Suprapubic skin (tissue), 4 donors: Measurements from ENCODE around the gene OR1K1.

Experiments
- EP300 ChIP-seq: sonication (generic); formaldehyde crosslinking; IDR thresholded peaks from one replicate; pipeline ENCODE4 v1.6.1; 2017; ENCODE audit warnings: antibody characterized with exemption
- POLR2A ChIP-seq, 2 donors: fragments of 450-650 bp; IDR thresholded peaks; one replicate each; pipeline ENCODE4 v1.6.1; 2017; ENCODE audit warnings: antibody characterized with exemption in 2 of 2, mild to moderate bottlenecking in 2 of 2, moderate library complexity in 2 of 2
- POLR2AphosphoS5 ChIP-seq, 3 donors: sonication (generic); formaldehyde crosslinking; IDR thresholded peaks; one replicate each; pipeline ENCODE4 v1.6.1; 2017; ENCODE audit warnings: antibody characterized with exemption in 3 of 3
- TF ChIP-seq, protein P1 (sequence below), 2 donors: fragments of 200-600 bp in 1 of 2; fragments of 450-650 bp in 1 of 2; sonication (generic) in 1 of 2; IDR thresholded peaks; one replicate each; pipeline ENCODE4 v1.5.1; 2016 to 2019; ENCODE audit warnings: antibody characterized with exemption in 2 of 2, mild to moderate bottlenecking in 1 of 2, moderate library complexity in 1 of 2

DNA sequence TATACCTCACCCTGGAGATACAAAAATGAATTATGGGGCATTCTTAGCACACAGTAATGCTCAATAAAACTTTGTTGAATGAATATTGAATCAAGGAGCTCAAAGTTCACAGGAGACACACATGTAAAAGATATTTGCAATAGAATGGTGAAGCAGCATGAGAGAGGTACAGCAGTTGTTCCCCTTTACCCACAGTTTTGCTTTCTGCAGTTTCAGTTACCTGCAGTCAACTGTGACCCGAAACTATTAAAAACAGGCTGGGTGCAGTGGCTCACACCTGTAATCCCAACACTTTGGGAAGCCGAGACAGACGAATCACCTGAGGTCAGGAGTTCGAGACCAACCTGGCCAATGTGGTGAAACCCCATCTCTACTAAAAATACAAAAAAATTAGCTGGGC lies 13.6 kb upstream of the OR1K1 start:
- TF ChIP-seq, protein P1, sequence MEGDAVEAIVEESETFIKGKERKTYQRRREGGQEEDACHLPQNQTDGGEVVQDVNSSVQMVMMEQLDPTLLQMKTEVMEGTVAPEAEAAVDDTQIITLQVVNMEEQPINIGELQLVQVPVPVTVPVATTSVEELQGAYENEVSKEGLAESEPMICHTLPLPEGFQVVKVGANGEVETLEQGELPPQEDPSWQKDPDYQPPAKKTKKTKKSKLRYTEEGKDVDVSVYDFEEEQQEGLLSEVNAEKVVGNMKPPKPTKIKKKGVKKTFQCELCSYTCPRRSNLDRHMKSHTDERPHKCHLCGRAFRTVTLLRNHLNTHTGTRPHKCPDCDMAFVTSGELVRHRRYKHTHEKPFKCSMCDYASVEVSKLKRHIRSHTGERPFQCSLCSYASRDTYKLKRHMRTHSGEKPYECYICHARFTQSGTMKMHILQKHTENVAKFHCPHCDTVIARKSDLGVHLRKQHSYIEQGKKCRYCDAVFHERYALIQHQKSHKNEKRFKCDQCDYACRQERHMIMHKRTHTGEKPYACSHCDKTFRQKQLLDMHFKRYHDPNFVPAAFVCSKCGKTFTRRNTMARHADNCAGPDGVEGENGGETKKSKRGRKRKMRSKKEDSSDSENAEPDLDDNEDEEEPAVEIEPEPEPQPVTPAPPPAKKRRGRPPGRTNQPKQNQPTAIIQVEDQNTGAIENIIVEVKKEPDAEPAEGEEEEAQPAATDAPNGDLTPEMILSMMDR (IDR thresholded peaks at IDR 0.05): no peak
- TF ChIP-seq POLR2A (IDR thresholded peaks at IDR 0.05) (no peak), EP300 (no peak), POLR2AphosphoS5 (IDR thresholded peaks at IDR 0.05) (no peak)
